Kidney (tissue), 14 donors: ENCODE measurements around the gene CENPB. TPM values are rescaled to one million over a fixed set of nuclear protein-coding genes. Genes with fewer than 3 reads are reported as not detected.

ENCODE experiments used
- DNase-seq, 5 donors: peaks; one replicate each; pipeline ENCODE4 v3.0.0-alpha.2; 2013 to 2020
- FAIRE-seq: peaks from 2 replicates; lab custom pipeline; 2012; peaks lifted over from hg19 to GRCh38; lab: Jason Lieb, UNC
- H3K27ac ChIP-seq, 2 donors: one replicate each; pipeline ENCODE4 v1.7.0; 2013; ENCODE audit warnings: low read depth in 2 of 2, low read length in 2 of 2, inconsistent platforms in 1 of 2
- H3K27me3 ChIP-seq: one replicate; pipeline ENCODE4 v1.7.1; 2013; ENCODE audit warnings: low read length, inconsistent platforms; ENCODE audit not compliant: control insufficient read depth, insufficient read depth
- H3K36me3 ChIP-seq, 3 donors: one replicate each; pipeline versions ENCODE4 v1.7.0 to v1.7.1; 2013; ENCODE audit warnings: low read length in 3 of 3, control low read depth in 1 of 3, inconsistent platforms in 1 of 3; ENCODE audit not compliant: insufficient read depth in 3 of 3, control insufficient read depth in 2 of 3
- H3K4me1 ChIP-seq, 3 donors: one replicate each; pipeline versions ENCODE4 v1.7.0 to v1.7.1; 2013; ENCODE audit warnings: low read length in 3 of 3, inconsistent platforms in 1 of 3, low read depth in 1 of 3; ENCODE audit not compliant: control insufficient read depth in 2 of 3, insufficient read depth in 2 of 3
- H3K4me3 ChIP-seq, 3 donors: one replicate each; pipeline versions ENCODE4 v1.7.0 to v1.8.1; 2013; ENCODE audit warnings: low read length in 3 of 3, control low read depth in 1 of 3, inconsistent platforms in 1 of 3
- H3K9ac ChIP-seq, 3 donors: one replicate each; pipeline versions ENCODE4 v1.7.0 to v1.7.1; 2013; ENCODE audit warnings: low read length in 3 of 3, control low read depth in 1 of 3, inconsistent platforms in 1 of 3
- H3K9me3 ChIP-seq, 3 donors: one replicate each; pipeline versions ENCODE4 v1.7.0 to v1.7.1; 2013; ENCODE audit warnings: low read length in 3 of 3, control low read depth in 1 of 3, inconsistent platforms in 1 of 3; ENCODE audit not compliant: control insufficient read depth in 2 of 3, insufficient read depth in 1 of 3
- CTCF ChIP-seq: IDR thresholded peaks from 3 replicates; pipeline ENCODE4 v1.5.1; 2012; ENCODE audit warnings: mild to moderate bottlenecking, moderate library complexity, borderline replicate concordance; ENCODE audit not compliant: insufficient read depth; ENCODE audit errors: extremely low read depth
- intact Hi-C: fragments of 100-400 bp; cut with DNase I; formaldehyde crosslinking; loops from one replicate; pipeline ENCODE4 v1.11.1; 2022
- polyA plus RNA-seq: library from polyadenylated mRNA; stranded (reverse); fragments of 350-450 nt; fragmentation: Illumina TruSeq; extraction: RNeasy Lipid Tissue Mini Kit (QIAGEN cat#74804); gene quantifications from one replicate; pipeline ENCODE4 v1.2.3, GENCODE V29; 2014; ENCODE audit warnings: low read depth, low replicate concordance; ENCODE audit not compliant: insufficient read depth
- total RNA-seq: library from RNA; stranded (reverse); fragmentation: NEBNext Ultra II Directional; extraction: Animal tissue kit (Norgen Biotek cat#: 25700); gene quantifications from one replicate; pipeline ENCODE4 v1.2.1, GENCODE V29; 2021
- donor health status: control.
- donor health status: control.
- donor health status: control.
- donor health status: control.
- donor health status: control.
- donor health status: DM: yes; HTN: yes; CAD: no.
- donor health status: Normal renal cell carcinoma (clear cell type).

The CENPB gene
- total and polyA plus RNA-seq, 2 donors from 2014 or later, result 56.2 to 99.8 TPM

GRCh38 chr20:3753501-3754275 lies 32.9 kb downstream of the CENPB start:
- intact Hi-C loops, result no loop called here
- Histone ChIP-seq H3K4me3 (no peak overlapping the region), H3K9me3 (no peaks in the 10 kb centered on the region), H3K36me3 (peaks cover 0 to 4% (median 0%) of the 10 kb centered on the region in 3 donors), H3K4me1 (peaks cover 0 to 7% (median 0%) of the 10 kb centered on the region in 3 donors), H3K27me3 (no peaks in the 10 kb centered on the region), H3K27ac (no peak overlapping the region), H3K9ac (no peak overlapping the region)
- FAIRE-seq, result no peak
- DNase-seq, result peak in 2 of 5 donors; percentile 56 to 81
- TF ChIP-seq CTCF, result no peak

- Histone ChIP-seq H3K9ac (no peak overlapping the region), H3K27ac (no peak overlapping the region), H3K27me3 (no peaks in the 10 kb centered on the region), H3K4me3 (no peak overlapping the region), H3K4me1 (peaks cover 0 to 7% (median 0%) of the 10 kb centered on the region in 3 donors), H3K9me3 (no peaks in the 10 kb centered on the region), H3K36me3 (peaks cover 0 to 4% (median 0%) of the 10 kb centered on the region in 3 donors)
- intact Hi-C loops, result no loop called here
- peak; percentile 66 for TF ChIP-seq CTCF
- peak; percentile 56 to 82 (median 67) for DNase-seq
- no peak for FAIRE-seq
Measured at GRCh38 chr20:3753098-3753497, 33.4 kb downstream of the CENPB start.

GRCh38 chr20:3752386-3752759 lies 34.2 kb downstream of the CENPB start:
- TF ChIP-seq CTCF, result no peak
- H3K27me3 ChIP-seq, result no peaks in the 10 kb centered on the region
- H3K4me1 ChIP-seq, result peaks cover 0 to 7% (median 0%) of the 10 kb centered on the region in 3 donors
- peak overlapping the region in 1 of 3 donors; percentile 39 for H3K4me3 ChIP-seq
- FAIRE-seq (no peak), DNase-seq (peak in 1 of 5 donors; percentile 66)
- no peak overlapping the region for H3K9ac ChIP-seq
- no peak overlapping the region for H3K27ac ChIP-seq
- H3K36me3 ChIP-seq, result peaks cover 0 to 4% (median 0%) of the 10 kb centered on the region in 3 donors
- intact Hi-C loops, result no loop called here
- H3K9me3 ChIP-seq, result no peaks in the 10 kb centered on the region
